Choroid plexus epithelial cell (primary cell): ENCODE data around the gene BAIAP3.
A peak's percentile ranks its signal among the peaks of the same experiment; 100 is the strongest.

Experiments
- DNase-seq: peaks from one replicate; pipeline ENCODE4 v3.0.0-alpha.2; 2010; ENCODE audit warnings: low read depth
- H3K4me3 ChIP-seq: 2 replicates; pipeline ENCODE4 v1.5.1; 2011; ENCODE audit warnings: low read depth, mild to moderate bottlenecking, control low read depth, low read length, moderate library complexity
- CTCF ChIP-seq: conservative IDR thresholded peaks from 2 replicates; pipeline ENCODE4 v1.5.1; 2011; ENCODE audit warnings: low read depth, mild to moderate bottlenecking, control low read depth, inconsistent platforms, low read length, moderate library complexity

Gene BAIAP3

GRCh38 chr16:1333149-1333812 is at the start of gene BAIAP3:
Gene BAIAP3, plus strand, starts transcription at chr16:1333645. Its CDS starts 4,905 bp downstream, at chr16:1338550.
- no peak for TF ChIP-seq CTCF
- no peak within 1 kb of the TSS for H3K4me3 ChIP-seq
- DNase-seq, result peak; percentile 24

- no peak for DNase-seq
- H3K4me3 ChIP-seq, result no peak overlapping the region
- TF ChIP-seq CTCF, result no peak
These were observed 49.3 kb upstream of the BAIAP3 start for GRCh38 chr16:1283996-1284616.

DNA sequence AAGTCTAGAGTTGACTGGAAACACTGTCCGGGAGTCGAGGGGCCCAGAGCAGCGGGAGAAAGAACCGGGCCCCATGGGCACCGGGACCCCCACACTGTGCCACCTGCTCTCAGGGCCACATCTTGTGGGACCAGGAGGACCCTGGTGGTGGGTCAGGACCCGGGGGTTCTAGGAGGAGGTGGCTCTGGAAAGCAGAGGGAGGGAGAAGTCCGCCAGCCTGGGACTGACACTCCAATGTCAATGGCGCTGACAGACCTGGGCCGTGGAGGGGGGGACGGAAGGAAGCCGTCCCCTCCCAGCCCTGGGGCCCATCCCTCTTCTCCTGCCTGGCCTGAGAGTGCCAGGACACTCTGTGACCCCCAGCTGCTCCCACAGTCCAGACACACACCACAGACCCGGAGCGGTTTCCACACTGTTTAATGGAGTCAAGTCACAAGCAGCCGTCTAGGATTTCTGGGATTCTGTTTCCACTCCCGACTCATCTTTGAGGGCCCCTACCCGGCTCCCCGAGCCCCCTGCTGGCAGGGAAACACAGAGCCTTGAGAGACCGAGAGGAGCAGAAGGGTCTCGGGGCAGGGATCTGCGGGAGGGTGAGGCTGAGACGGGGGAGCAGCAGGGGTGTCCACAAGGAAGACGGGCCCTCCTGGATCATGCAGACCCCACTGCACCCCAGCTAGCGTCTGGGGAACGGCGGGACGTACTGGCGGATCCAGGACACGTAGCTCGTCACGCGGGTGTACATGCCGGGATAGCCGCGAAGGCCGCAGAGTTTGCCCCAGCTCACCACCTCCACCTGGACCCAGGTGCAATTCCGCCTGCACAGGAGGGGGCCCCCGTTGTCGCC is 47.6 kb upstream of the BAIAP3 start:
- no peak for TF ChIP-seq CTCF
- no peak for DNase-seq
- no peak overlapping the region for H3K4me3 ChIP-seq

GRCh38 chr16:1286513-1287094 is 46.8 kb upstream of the BAIAP3 start:
- no peak overlapping the region for H3K4me3 ChIP-seq
- DNase-seq, result no peak
- TF ChIP-seq CTCF, result no peak

DNA sequence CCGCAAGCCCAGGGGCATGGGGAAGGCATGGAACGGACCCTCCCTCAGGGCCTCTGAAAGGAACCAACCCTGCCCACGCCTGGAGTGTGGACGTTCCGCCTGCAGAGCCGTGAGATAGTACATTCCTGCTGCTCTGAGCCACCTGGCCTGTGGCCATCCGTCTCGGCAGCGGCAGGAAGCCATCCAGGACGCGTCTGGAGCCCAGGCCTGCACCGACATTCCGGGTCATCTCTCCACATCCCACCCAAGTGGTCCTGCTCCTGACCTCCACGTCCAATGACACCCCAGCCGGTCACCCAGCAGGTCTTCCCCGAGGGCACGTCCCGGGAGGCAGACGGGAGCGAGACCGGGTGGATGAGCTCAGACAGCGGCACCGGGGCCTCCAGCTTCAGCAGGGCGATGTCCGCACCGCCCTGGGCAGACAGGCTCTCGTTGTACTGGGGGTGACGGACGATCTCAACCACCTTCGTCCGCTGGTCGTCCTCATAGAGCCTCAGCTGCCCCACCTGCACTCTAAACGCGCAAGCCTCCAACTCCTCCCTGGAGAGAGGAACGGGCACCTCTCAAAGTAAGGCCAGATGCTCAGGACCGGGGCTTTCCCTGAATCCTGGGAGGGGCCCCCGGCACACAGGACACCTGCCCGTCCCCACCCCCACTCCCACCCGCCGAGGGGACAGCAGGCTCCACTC is 45.3 kb upstream of the BAIAP3 start:
- DNase-seq, result peak; percentile 33
- no peak for TF ChIP-seq CTCF
- H3K4me3 ChIP-seq, result no peak overlapping the region

DNA sequence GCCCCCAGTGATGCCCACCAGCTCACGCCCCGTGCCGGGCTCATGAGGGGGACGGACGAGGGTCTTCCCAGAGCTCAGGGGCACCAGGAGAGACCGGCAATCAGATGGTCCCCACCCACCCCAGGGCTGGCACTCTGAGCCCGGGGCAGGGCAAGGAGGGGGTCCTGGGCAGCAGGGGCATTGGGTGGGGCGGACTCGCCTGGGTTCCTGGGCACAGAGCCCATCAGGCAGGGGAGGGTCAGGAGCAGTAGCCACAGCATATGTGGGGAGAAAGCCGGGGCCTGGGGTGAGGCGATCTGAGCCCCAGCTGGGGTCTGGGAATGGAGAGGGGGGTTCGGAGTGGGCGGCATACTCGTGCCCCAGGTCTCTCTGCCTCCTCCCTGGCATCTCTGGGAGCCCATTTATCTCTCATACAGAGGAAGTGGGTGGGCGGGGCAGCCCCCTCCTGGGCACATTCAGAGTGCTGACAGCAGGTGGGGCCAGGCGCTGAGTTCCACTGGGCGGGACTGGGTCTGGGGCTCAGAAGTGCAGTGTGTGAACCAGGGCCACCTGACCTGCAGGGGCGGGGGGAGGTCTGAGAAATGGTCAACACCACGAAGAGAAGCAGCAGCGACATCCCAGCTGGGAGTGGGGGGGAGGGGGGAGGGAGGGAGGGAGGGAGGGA is 44.5 kb upstream of the BAIAP3 start:
- no peak for TF ChIP-seq CTCF
- DNase-seq, result no peak
- no peak overlapping the region for H3K4me3 ChIP-seq
